CD14-positive monocyte (primary cell): Measurements from ENCODE around the gene PPP1R1C. TPM values are rescaled to one million over a fixed set of nuclear protein-coding genes. Genes with fewer than 3 reads are reported as not detected.

Experiments
- DNase-seq, 3 donors: peaks; one replicate each; pipeline ENCODE4 v3.0.0-alpha.2; 2011 to 2022
- H2AFZ ChIP-seq: 2 replicates; pipeline ENCODE4 v1.6.0; 2012; ENCODE audit warnings: mild to moderate bottlenecking, low read depth, low read length, inconsistent platforms; ENCODE audit not compliant: insufficient read depth, poor library complexity, severe bottlenecking
- H3K27ac ChIP-seq, 2 donors: 1 replicate in 1 of 2; 2 replicates in 1 of 2; pipeline ENCODE4 v1.5.1; 2012 to 2013; ENCODE audit warnings: low read length in 2 of 2, control low read depth in 1 of 2, inconsistent platforms in 1 of 2, low read depth in 1 of 2, mild to moderate bottlenecking in 1 of 2
- H3K27me3 ChIP-seq, 2 donors: one replicate each; pipeline versions ENCODE4 v1.6.0 to v1.6.1; 2011 to 2013; ENCODE audit warnings: low read length in 2 of 2; ENCODE audit not compliant: control insufficient read depth in 2 of 2, insufficient read depth in 2 of 2
- H3K36me3 ChIP-seq, 2 donors: replicated peaks in 1 of 2; 1 replicate in 1 of 2; 2 replicates in 1 of 2; pipeline versions ENCODE4 v1.5.1 to v1.6.1; 2012 to 2013; ENCODE audit warnings: low read length in 2 of 2, control low read depth in 1 of 2, inconsistent platforms in 1 of 2, mild to moderate bottlenecking in 1 of 2; ENCODE audit not compliant: insufficient read depth in 2 of 2, control insufficient read depth in 1 of 2
- H3K4me1 ChIP-seq, 2 donors: 1 replicate in 1 of 2; 2 replicates in 1 of 2; pipeline versions ENCODE4 v1.5.1 to v1.6.1; 2012 to 2013; ENCODE audit warnings: low read length in 2 of 2, control low read depth in 1 of 2, inconsistent platforms in 1 of 2, mild to moderate bottlenecking in 1 of 2, moderate library complexity in 1 of 2; ENCODE audit not compliant: insufficient read depth in 2 of 2, control insufficient read depth in 1 of 2
- H3K4me2 ChIP-seq: replicated peaks from 2 replicates; pipeline ENCODE3; 2012; ENCODE audit warnings: low read length, moderate library complexity, mild to moderate bottlenecking; ENCODE audit not compliant: poor library complexity, severe bottlenecking; ENCODE audit errors: extremely low read depth
- H3K4me3 ChIP-seq, 3 experiments: fragments of 200-600 bp in 1 of 3; sonication (generic) in 1 of 3; replicated peaks in 1 of 3; 1 replicate in 2 of 3; 2 replicates in 1 of 3; pipeline ENCODE4 v1.5.1; 2011 to 2013; ENCODE audit warnings: low read length in 3 of 3, mild to moderate bottlenecking in 3 of 3, control low read depth in 2 of 3, low read depth in 2 of 3, inconsistent platforms in 1 of 3, moderate library complexity in 1 of 3
- H3K79me2 ChIP-seq: 2 replicates; pipeline ENCODE4 v1.6.0; 2012; ENCODE audit warnings: mild to moderate bottlenecking, control low read depth, inconsistent platforms, low read length, moderate library complexity; ENCODE audit not compliant: insufficient read depth
- H3K9ac ChIP-seq: 2 replicates; pipeline ENCODE4 v1.6.0; 2017; ENCODE audit warnings: low read length, mild to moderate bottlenecking; ENCODE audit not compliant: insufficient read depth, poor library complexity, severe bottlenecking
- H3K9me3 ChIP-seq, 2 donors: replicated peaks in 1 of 2; 1 replicate in 1 of 2; 2 replicates in 1 of 2; pipeline versions ENCODE4 v1.5.1 to v1.6.1; 2012 to 2013; ENCODE audit warnings: low read length in 2 of 2, control low read depth in 1 of 2; ENCODE audit not compliant: control insufficient read depth in 1 of 2, insufficient read depth in 1 of 2
- H4K20me1 ChIP-seq: 2 replicates; pipeline ENCODE4 v1.6.0; 2012; ENCODE audit warnings: mild to moderate bottlenecking, low read length, control low read depth, moderate library complexity; ENCODE audit not compliant: insufficient read depth
- H3K27ac Mint-ChIP-seq, 7 donors: one replicate each; pipeline ENCODE4 v1.8.0; 2020; ENCODE audit warnings: mild to moderate bottlenecking in 7 of 7, mixed read lengths in 7 of 7, moderate library complexity in 6 of 7, inconsistent platforms in 2 of 7
- H3K27me3 Mint-ChIP-seq, 3 donors: one replicate each; pipeline ENCODE4 v1.8.0; 2021 to 2022; ENCODE audit warnings: low read depth in 3 of 3, mild to moderate bottlenecking in 3 of 3, mixed read lengths in 3 of 3, moderate library complexity in 3 of 3, inconsistent platforms in 1 of 3
- H3K36me3 Mint-ChIP-seq, 2 donors: one replicate each; pipeline ENCODE4 v1.8.0; 2020; ENCODE audit warnings: mixed read lengths in 2 of 2, inconsistent platforms in 1 of 2, mild to moderate bottlenecking in 1 of 2
- H3K4me1 Mint-ChIP-seq: one replicate; pipeline ENCODE4 v1.8.0; 2020; ENCODE audit warnings: mild to moderate bottlenecking, mixed read lengths
- H3K4me3 Mint-ChIP-seq, 2 donors: one replicate each; pipeline ENCODE4 v1.8.0; 2020; ENCODE audit warnings: mild to moderate bottlenecking in 2 of 2, mixed read lengths in 2 of 2, moderate library complexity in 1 of 2
- H3K9me3 Mint-ChIP-seq, 7 donors: one replicate each; pipeline ENCODE4 v1.8.0; 2020 to 2022; ENCODE audit warnings: mixed read lengths in 7 of 7, mild to moderate bottlenecking in 6 of 7, moderate library complexity in 6 of 7, inconsistent platforms in 2 of 7
- WGBS: methylation state at CpG from one replicate; pipeline ENCODE4 v1.1.5; 2013; ENCODE audit warnings: missing lambda C conversion rate; ENCODE audit not compliant: insufficient coverage; 5-methylcytosine and 5-hydroxymethylcytosine counted together
- intact Hi-C, 2 donors: fragments of 100-400 bp; cut with micrococcal nuclease; formaldehyde crosslinking; loops; one replicate each; pipeline versions ENCODE4 v1.15.0 to v1.15.1; 2023
- polyA plus RNA-seq, 3 donors: library from polyadenylated mRNA; depleted of rRNA in 1 of 3; unstranded in 2 of 3; stranded (reverse) in 1 of 3; fragments of 300-500 nt in 2 of 3; fragments of >200 nt in 1 of 3; fragmentation: Illumina TruSeq in 2 of 3; gene quantifications; 1 replicate in 2 of 3; 2 replicates in 1 of 3; pipeline ENCODE4 v1.2.3, GENCODE V29; 2012 to 2021
- TF ChIP-seq, protein P1 (sequence below): fragments of 200-600 bp; IDR thresholded peaks from one replicate; pipeline ENCODE4 v1.8.0; 2022; ENCODE audit warnings: antibody characterized with exemption, mild to moderate bottlenecking

Gene PPP1R1C
- polyA plus RNA-seq, 3 donors: not detected

DNA sequence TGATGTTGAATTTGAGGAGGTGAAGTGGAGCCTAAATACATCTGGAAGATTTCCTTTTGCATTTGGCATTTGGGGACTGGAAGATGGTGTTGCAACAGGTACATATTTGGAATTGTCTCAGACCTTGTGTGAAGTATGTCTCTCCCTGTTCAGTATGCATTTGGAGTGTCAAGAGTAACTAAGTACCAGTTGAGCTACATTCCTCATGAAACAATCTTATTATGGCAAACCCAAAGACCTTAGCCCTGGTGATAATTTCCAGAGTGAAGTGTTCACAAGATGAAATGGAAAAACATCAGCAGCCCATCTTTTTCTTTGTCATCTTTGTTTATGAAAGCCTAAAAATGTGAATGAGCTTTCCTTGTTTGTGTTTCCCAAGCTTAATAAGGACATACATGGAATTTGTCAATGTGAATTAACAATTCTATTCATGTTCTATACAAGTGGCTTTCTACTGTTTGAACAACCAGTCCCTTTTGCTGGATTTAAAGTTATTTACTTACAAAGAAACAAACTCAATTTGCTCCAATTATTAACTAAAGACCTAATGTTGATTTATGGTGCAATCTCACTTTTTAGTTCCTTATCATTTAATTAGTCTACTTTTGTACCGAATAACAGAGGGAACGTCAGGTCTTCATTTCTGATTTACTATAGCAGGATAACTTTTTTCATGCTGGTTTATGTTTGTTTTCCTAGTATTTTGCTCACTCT, 42.1 kb upstream of the PPP1R1C start:
- Histone ChIP-seq H3K36me3 (no peaks in the 10 kb centered on the region), H3K4me2 (no peak overlapping the region), H3K4me1 (no peaks in the 10 kb centered on the region), H3K79me2 (no peaks in the 10 kb centered on the region), H4K20me1 (no peaks in the 10 kb centered on the region), H3K9ac (no peak overlapping the region), H3K4me3 (no peak overlapping the region), H3K27ac (no peak overlapping the region), H3K9me3 (no peaks in the 10 kb centered on the region), H3K27me3 (no peaks in the 10 kb centered on the region), H2AFZ (no peak overlapping the region)
- Mint-ChIP-seq H3K4me3 (no peak overlapping the region), H3K4me1 (peaks cover 7% of the 10 kb centered on the region), H3K9me3 (peaks cover 0 to 2% (median 0%) of the 10 kb centered on the region in 7 donors), H3K27me3 (peaks cover 0 to 2% (median 0%) of the 10 kb centered on the region in 3 donors), H3K36me3 (peaks cover 0 to 3% of the 10 kb centered on the region in 2 donors), H3K27ac (no peak overlapping the region)
- no peak for DNase-seq
- WGBS: no CpG with 5 or more reads among the region's 2 CpGs
- intact Hi-C loops: no loop called here
- TF ChIP-seq, protein P1, sequence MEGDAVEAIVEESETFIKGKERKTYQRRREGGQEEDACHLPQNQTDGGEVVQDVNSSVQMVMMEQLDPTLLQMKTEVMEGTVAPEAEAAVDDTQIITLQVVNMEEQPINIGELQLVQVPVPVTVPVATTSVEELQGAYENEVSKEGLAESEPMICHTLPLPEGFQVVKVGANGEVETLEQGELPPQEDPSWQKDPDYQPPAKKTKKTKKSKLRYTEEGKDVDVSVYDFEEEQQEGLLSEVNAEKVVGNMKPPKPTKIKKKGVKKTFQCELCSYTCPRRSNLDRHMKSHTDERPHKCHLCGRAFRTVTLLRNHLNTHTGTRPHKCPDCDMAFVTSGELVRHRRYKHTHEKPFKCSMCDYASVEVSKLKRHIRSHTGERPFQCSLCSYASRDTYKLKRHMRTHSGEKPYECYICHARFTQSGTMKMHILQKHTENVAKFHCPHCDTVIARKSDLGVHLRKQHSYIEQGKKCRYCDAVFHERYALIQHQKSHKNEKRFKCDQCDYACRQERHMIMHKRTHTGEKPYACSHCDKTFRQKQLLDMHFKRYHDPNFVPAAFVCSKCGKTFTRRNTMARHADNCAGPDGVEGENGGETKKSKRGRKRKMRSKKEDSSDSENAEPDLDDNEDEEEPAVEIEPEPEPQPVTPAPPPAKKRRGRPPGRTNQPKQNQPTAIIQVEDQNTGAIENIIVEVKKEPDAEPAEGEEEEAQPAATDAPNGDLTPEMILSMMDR: no peak

DNA sequence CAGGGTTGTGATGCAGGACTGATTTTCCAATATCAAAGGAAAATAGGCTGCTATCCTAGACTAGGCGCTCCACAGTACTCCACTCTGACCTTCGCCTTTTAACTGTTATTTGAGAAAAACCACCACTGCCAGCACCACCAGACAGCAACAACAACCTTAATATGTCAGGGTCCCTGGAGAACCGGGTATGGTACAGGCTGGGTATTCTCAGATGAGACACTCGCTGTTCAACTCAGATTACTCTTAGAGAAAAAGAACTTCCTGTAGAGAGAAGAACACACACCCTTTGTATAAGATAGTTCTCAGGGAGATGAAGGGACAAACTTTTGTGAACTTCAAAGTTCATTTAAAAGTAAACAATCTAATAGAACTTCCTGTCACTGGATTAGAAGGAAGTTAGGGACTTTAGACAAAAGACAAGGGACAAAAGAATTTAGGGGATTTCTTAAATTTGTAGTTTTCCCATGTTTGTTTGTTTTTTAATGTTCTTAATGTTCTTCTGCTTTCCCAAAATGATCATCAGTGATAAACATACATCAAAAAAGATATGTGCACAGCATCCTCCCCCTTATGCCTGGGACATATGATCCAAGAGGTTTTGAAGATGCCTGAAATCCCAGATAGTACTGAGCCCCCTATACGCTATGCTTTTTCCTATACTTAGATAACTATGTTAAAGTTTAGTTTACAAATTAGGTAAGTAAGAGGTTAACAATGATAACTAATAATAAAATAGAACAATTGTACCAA, 41.3 kb upstream of the PPP1R1C start:
- no peak overlapping the region for H3K4me2 ChIP-seq

More for the DNA sequence above, 41.3 kb upstream of the PPP1R1C start:
- peaks cover 7% of the 10 kb centered on the region for H3K4me1 Mint-ChIP-seq
- intact Hi-C loops: no loop called here
- no peaks in the 10 kb centered on the region for H4K20me1 ChIP-seq
- H3K27me3 ChIP-seq: no peaks in the 10 kb centered on the region
- no peaks in the 10 kb centered on the region for H3K36me3 ChIP-seq
- H3K9me3 Mint-ChIP-seq: peaks cover 0 to 2% (median 0%) of the 10 kb centered on the region in 7 donors
- no peak overlapping the region for H2AFZ ChIP-seq
- no peaks in the 10 kb centered on the region for H3K79me2 ChIP-seq
- H3K27ac ChIP-seq: no peak overlapping the region
- H3K4me1 ChIP-seq: no peaks in the 10 kb centered on the region
- DNase-seq: no peak
- H3K4me3 Mint-ChIP-seq: no peak overlapping the region
- no peaks in the 10 kb centered on the region for H3K9me3 ChIP-seq
- peaks cover 0 to 2% (median 0%) of the 10 kb centered on the region in 3 donors for H3K27me3 Mint-ChIP-seq
- no peak overlapping the region for H3K9ac ChIP-seq
- TF ChIP-seq, protein P1: no peak
- H3K36me3 Mint-ChIP-seq: no peaks in the 10 kb centered on the region
- WGBS: no CpG with 5 or more reads among the region's 5 CpGs
- no peak overlapping the region for H3K27ac Mint-ChIP-seq
- H3K4me3 ChIP-seq: no peak overlapping the region
